Neural cell (in vitro differentiated cells): Measurements from ENCODE around the gene CDK17.
"Not testable (repeated sequence)": the region's sequence is repeated elsewhere in the genome, so short reads cannot be mapped to it uniquely, and the experiment has no call there.

Source experiments
- EP300 ChIP-seq: fragments of 450-650 bp; conservative IDR thresholded peaks from 2 replicates; pipeline ENCODE4 v1.6.1; 2014; ENCODE audit warnings: antibody characterized with exemption, mild to moderate bottlenecking, moderate library complexity; ENCODE audit not compliant: poor library complexity, severe bottlenecking
- EZH2 ChIP-seq: fragments of 200-600, 300-800 bp; shearing (Covaris generic), sonication (generic); IDR thresholded peaks from 2 replicates; pipeline ENCODE4 v1.6.1; 2014; ENCODE audit warnings: antibody characterized with exemption, low read length, borderline replicate concordance, mild to moderate bottlenecking; ENCODE audit not compliant: insufficient read depth, poor library complexity, severe bottlenecking
- POLR2AphosphoS5 ChIP-seq: IDR thresholded peaks from 2 replicates; pipeline ENCODE4 v1.6.1; 2012
- TF ChIP-seq, protein P1 (sequence below): fragments of 450-650 bp; IDR thresholded peaks from 2 replicates; pipeline ENCODE4 v1.5.1; 2014; ENCODE audit warnings: antibody characterized with exemption, mild to moderate bottlenecking, moderate library complexity; ENCODE audit not compliant: poor library complexity, severe bottlenecking

DNA sequence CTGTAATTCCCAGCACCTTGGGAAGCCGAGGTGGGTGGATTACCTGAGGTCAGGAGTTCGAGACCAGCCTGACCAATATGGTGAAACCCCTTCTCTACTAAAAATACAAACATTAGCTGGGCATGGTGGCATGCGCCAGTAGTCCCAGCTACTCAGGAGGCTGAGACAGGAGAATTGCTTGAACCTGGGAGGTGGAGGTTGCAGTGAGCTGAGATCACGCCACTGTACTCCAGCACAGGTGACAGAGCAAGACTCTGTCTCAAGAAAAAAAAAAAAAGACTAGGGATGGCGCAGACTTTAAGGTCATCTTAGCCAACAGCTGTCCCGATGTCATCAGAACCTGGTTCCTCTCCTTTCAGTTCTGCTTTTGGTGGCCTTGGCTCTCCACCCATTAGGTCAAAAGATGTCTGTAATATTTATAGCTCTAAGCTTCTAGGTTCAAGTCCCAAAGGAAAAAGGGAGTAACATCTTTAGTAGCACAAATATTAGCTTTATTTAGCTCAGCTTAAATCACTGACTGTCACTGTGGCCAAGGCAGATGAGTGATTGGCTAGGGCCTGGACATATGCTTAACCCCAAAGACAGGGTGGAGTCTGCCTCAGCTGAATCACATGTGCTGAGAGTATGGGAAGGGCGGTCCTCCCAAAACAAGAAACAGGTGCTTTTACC is 7.3 kb upstream of the CDK17 start:
- not testable (repeated sequence) for TF ChIP-seq EZH2, POLR2AphosphoS5, EP300
- TF ChIP-seq, protein P1, sequence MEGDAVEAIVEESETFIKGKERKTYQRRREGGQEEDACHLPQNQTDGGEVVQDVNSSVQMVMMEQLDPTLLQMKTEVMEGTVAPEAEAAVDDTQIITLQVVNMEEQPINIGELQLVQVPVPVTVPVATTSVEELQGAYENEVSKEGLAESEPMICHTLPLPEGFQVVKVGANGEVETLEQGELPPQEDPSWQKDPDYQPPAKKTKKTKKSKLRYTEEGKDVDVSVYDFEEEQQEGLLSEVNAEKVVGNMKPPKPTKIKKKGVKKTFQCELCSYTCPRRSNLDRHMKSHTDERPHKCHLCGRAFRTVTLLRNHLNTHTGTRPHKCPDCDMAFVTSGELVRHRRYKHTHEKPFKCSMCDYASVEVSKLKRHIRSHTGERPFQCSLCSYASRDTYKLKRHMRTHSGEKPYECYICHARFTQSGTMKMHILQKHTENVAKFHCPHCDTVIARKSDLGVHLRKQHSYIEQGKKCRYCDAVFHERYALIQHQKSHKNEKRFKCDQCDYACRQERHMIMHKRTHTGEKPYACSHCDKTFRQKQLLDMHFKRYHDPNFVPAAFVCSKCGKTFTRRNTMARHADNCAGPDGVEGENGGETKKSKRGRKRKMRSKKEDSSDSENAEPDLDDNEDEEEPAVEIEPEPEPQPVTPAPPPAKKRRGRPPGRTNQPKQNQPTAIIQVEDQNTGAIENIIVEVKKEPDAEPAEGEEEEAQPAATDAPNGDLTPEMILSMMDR = not testable (repeated sequence)
